ENCODE results near the gene SCCPDH.
"Not testable (repeated sequence)": the region's sequence is repeated elsewhere in the genome, so short reads cannot be mapped to it uniquely, and the experiment has no call there.

SCCPDH gene

GRCh38 chr1:246801241-246802020, 77.2 kb downstream of the SCCPDH start:
- no peak for FAIRE-seq
- TF ChIP-seq POLR2A (IDR thresholded peaks at IDR 0.05; ENCODE audit: low read depth, low read length), result no peak
- DNase-seq (ENCODE audit: insufficient read length, low spot score), result no peak

GRCh38 chr1:246803373-246803772, 79.2 kb downstream of the SCCPDH start:
- FAIRE-seq (no peak), DNase-seq (ENCODE audit: insufficient read length, low spot score) (no peak)
- TF ChIP-seq POLR2A (IDR thresholded peaks at IDR 0.05; ENCODE audit: low read depth, low read length), result no peak

- FAIRE-seq, result no peak
- TF ChIP-seq POLR2A (IDR thresholded peaks at IDR 0.05; ENCODE audit: low read depth, low read length), result no peak
- no peak for DNase-seq (ENCODE audit: insufficient read length, low spot score)
Observed at GRCh38 chr1:246803883-246804282, 79.7 kb downstream of the SCCPDH start.

GRCh38 chr1:246805135-246805716, 81.0 kb downstream of the SCCPDH start:
- FAIRE-seq, result no peak
- TF ChIP-seq POLR2A (IDR thresholded peaks at IDR 0.05; ENCODE audit: low read depth, low read length), result no peak
- no peak for DNase-seq (ENCODE audit: insufficient read length, low spot score)

GRCh38 chr1:246809473-246809872, 85.3 kb downstream of the SCCPDH start:
- no peak for FAIRE-seq
- TF ChIP-seq POLR2A (IDR thresholded peaks at IDR 0.05; ENCODE audit: low read depth, low read length), result no peak
- no peak for DNase-seq (ENCODE audit: insufficient read length, low spot score)

- no peak for FAIRE-seq
- TF ChIP-seq POLR2A (IDR thresholded peaks at IDR 0.05; ENCODE audit: low read depth, low read length), result no peak
- no peak for DNase-seq (ENCODE audit: insufficient read length, low spot score)
Observed at GRCh38 chr1:246811985-246812384, 87.8 kb downstream of the SCCPDH start.

GRCh38 chr1:246813325-246813724, 89.1 kb downstream of the SCCPDH start:
- FAIRE-seq; DNase-seq (ENCODE audit: insufficient read length, low spot score): not testable (repeated sequence)

GRCh38 chr1:246814890-246815289, 90.7 kb downstream of the SCCPDH start:
- FAIRE-seq (no peak), DNase-seq (ENCODE audit: insufficient read length, low spot score) (no peak)
- TF ChIP-seq POLR2A (IDR thresholded peaks at IDR 0.05; ENCODE audit: low read depth, low read length), result no peak

GRCh38 chr1:246815693-246816270, 91.6 kb downstream of the SCCPDH start:
- no peak for TF ChIP-seq POLR2A (IDR thresholded peaks at IDR 0.05; ENCODE audit: low read depth, low read length)
- FAIRE-seq (no peak), DNase-seq (ENCODE audit: insufficient read length, low spot score) (no peak)
